Mucosa of gallbladder (tissue), 1 donor: ENCODE results near the gene CRB1. TPM values are rescaled to one million over a fixed set of nuclear protein-coding genes. Genes with fewer than 3 reads are reported as not detected.
"Not testable (repeated sequence)": the region's sequence is repeated elsewhere in the genome, so short reads cannot be mapped to it uniquely, and the experiment has no call there.

ENCODE experiments used
- DNase-seq: peaks from one replicate; pipeline ENCODE4 v3.0.0-alpha.2; 2020; ENCODE audit warnings: low spot score
- total RNA-seq: library from RNA; stranded (reverse); gene quantifications from one replicate; pipeline ENCODE4 v1.2.1, GENCODE V29; 2021
- donor health status: DM: no; HTN: no; CAD: no.

Gene CRB1
- total RNA-seq, 1 donor from 2014 or later, result 0.06 TPM

- DNase-seq, result no peak
These were observed 197.7 kb downstream of the CRB1 start for GRCh38 chr1:197465528-197466327.

- no peak for DNase-seq
These were observed 198.8 kb downstream of the CRB1 start for GRCh38 chr1:197466813-197467212.

- no peak for DNase-seq
These were observed 199.8 kb downstream of the CRB1 start for GRCh38 chr1:197467881-197468280.

- DNase-seq, result no peak
These were observed 200.6 kb downstream of the CRB1 start for GRCh38 chr1:197468543-197469175.

GRCh38 chr1:197469620-197470210 is 201.7 kb downstream of the CRB1 start:
- DNase-seq, result no peak

- no peak for DNase-seq
These were observed 202.3 kb downstream of the CRB1 start for GRCh38 chr1:197470330-197470729.

- no peak for DNase-seq
These were observed 203.4 kb downstream of the CRB1 start for GRCh38 chr1:197471248-197471985.

GRCh38 chr1:197472141-197472540 is 204.1 kb downstream of the CRB1 start:
- no peak for DNase-seq

GRCh38 chr1:197480446-197480845 is 212.4 kb downstream of the CRB1 start:
- DNase-seq, result no peak

- DNase-seq, result no peak
These were observed 213.0 kb downstream of the CRB1 start for GRCh38 chr1:197481101-197481500.

GRCh38 chr1:197485790-197486189 is 217.7 kb downstream of the CRB1 start:
- DNase-seq, result no peak

- no peak for DNase-seq
These were observed 218.9 kb downstream of the CRB1 start for GRCh38 chr1:197486946-197487345.

- DNase-seq, result not testable (repeated sequence)
These were observed 223.5 kb downstream of the CRB1 start for GRCh38 chr1:197491505-197491904.

- no peak for DNase-seq
These were observed 228.7 kb downstream of the CRB1 start for GRCh38 chr1:197496722-197497121.

GRCh38 chr1:197510691-197511378 is 242.8 kb downstream of the CRB1 start:
- no peak for DNase-seq

- DNase-seq, result no peak
These were observed 247.4 kb downstream of the CRB1 start for GRCh38 chr1:197515421-197515820.

- DNase-seq, result no peak
These were observed 251.8 kb downstream of the CRB1 start for GRCh38 chr1:197519741-197520334.

GRCh38 chr1:197521118-197521739 is 253.2 kb downstream of the CRB1 start:
- DNase-seq, result no peak

GRCh38 chr1:197526736-197527371 is 258.8 kb downstream of the CRB1 start:
- no peak for DNase-seq
